ENCODE measurements around the gene HERC2.

DNA sequence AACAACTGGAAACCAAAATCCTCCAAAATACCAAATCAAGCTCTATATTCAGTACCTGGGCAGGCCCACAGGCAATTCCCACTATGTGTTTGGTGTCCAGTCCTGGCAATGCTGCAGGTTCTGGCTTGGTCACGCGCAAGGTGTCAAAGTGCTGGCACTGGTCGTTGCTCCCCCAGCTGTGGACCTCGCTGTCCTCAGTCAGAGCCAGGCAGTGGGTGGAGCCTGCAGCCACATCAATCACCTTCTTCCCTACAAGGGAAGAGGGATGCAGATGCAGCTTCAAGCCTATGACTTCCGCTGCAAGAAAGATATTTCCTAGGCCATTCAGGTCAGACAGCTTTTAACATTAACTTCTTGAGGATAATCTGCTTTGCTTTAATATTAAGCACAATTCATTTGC lies 61.3 kb downstream of the HERC2 start:
- TF ChIP-seq, protein P1, sequence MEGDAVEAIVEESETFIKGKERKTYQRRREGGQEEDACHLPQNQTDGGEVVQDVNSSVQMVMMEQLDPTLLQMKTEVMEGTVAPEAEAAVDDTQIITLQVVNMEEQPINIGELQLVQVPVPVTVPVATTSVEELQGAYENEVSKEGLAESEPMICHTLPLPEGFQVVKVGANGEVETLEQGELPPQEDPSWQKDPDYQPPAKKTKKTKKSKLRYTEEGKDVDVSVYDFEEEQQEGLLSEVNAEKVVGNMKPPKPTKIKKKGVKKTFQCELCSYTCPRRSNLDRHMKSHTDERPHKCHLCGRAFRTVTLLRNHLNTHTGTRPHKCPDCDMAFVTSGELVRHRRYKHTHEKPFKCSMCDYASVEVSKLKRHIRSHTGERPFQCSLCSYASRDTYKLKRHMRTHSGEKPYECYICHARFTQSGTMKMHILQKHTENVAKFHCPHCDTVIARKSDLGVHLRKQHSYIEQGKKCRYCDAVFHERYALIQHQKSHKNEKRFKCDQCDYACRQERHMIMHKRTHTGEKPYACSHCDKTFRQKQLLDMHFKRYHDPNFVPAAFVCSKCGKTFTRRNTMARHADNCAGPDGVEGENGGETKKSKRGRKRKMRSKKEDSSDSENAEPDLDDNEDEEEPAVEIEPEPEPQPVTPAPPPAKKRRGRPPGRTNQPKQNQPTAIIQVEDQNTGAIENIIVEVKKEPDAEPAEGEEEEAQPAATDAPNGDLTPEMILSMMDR (IDR thresholded peaks at IDR 0.05), result no peak
- TF ChIP-seq POLR2A (IDR thresholded peaks at IDR 0.05), result no peak
